SKM-1 treated with dmso at 0.1 percent for 144 hours (cell line): ENCODE results near the gene GOLGA5.
"Not testable (repeated sequence)": the region's sequence is repeated elsewhere in the genome, so short reads cannot be mapped to it uniquely, and the experiment has no call there.

Source experiments
- DNase-seq: peaks from one replicate; lab custom pipeline; 2025; ENCODE audit not compliant: unreplicated experiment; lab: John Stamatoyannopoulos, UW

Gene GOLGA5

GRCh38 chr14:92775292-92775691 lies 18.8 kb upstream of the GOLGA5 start:
- not testable (repeated sequence) for DNase-seq

GRCh38 chr14:92778868-92779565 lies 15.1 kb upstream of the GOLGA5 start:
- not testable (repeated sequence) for DNase-seq

DNA sequence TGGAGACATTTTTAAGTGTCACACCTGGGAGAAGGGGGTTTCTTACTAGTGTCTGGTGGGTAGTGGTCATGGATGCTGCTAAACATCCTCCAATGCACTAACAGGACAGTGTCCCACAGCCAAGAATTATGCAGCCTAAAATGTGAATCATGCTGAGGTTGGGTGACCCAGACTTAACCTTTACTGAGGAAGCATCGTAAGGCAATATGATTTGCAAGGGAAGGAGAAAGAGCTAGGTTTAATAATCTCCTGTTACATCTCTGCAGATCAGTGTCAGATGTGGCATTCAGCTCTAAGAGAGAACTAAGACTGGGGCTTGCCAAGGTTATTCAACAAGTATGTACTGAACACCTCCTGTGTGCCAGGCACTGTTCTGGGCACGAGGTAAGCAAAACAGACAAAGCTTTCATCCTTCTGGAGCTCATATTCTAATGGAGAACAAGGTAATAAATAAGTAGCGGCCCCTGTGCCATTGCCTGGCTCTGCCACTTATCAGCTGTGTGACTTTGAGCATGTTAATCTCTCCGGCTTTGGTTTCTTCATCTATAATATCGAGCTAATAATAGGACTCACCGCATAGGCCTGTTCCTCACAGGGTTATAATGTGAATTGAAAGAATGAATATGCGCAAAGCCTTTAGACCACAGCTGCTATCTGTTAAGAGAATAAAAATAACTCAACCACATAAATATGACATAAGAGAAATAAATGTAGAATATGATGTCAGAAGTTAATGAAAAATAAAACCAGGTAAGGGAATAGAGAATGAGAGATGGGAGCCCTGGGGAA lies 13.5 kb upstream of the GOLGA5 start:
- DNase-seq = no peak

- no peak for DNase-seq
Observed at GRCh38 chr14:92781350-92781749, 12.8 kb upstream of the GOLGA5 start.

GRCh38 chr14:92783813-92784431 lies 10.2 kb upstream of the GOLGA5 start:
- DNase-seq = peak; percentile 41

DNA sequence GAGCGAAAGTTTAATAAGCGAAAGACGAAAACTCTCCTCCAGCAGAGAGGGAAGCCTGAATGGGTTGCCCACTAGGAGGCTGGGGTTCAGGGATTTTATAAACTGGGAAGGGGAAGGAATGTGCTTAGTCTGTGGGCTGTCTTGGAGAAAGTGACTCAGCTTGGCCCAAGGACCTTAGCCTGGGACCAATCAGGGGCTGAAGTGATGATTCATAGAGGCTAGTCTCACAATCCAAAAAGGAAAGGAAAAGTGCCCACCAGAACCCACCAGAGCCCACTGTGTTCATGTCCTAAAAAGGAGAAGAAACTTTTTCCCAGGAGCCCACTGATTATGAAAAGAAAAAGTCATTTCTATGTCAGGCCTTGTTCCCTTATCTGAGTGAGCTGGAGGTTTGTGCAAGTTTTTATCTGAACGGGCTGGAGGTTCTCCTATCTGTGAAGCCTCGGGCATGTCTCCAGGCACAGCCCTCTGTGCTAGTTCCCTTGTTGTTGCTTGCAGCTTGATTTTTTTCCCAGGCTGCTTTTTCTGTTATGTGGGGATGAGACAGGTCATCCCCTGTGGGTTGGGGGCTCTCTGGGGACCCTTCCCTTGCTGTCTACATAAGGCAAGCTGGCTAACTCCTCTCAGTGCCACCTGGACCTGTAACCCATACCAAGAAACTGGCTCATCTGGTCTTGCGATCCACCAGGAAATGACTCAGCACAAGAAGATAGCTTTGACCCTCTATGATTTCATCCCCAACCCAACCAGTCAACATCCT lies 8.3 kb upstream of the GOLGA5 start:
- no peak for DNase-seq

DNA sequence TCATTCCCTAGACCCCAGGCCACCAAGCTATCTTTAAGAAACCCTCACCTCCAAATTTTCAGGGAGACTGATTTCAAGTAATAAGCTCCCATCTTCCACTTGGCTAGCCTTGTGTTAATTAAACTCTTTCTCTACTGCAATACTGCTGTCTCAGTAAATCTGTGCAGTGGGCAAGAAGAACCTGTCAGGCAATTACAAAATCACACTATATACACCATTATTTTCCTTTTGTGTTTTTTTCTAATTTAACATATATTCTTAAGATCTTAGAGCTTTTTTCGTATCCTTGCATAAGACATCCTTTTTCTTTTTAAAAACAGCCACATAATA lies 7.7 kb upstream of the GOLGA5 start:
- DNase-seq = no peak

DNA sequence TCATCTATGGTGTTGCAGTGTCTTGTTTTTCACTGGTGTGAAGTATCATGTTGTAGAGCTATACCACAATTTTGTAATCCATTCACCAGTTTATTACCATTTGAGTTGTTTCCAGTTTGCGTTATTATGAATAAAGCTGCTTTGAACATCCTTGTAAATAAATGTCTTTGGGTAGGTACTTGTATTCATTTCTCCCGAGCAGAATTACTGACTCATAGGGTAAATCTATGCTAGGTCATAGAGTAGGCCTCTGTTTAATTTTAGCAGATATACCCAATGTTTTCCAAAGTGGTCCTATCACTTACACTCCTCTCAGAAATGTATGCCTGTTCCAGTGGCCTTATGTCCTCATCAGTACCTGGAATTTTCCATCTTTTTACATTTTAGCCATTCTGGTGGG lies 6.6 kb upstream of the GOLGA5 start:
- no peak for DNase-seq

- DNase-seq = no peak
Observed at GRCh38 chr14:92789457-92790089, 4.5 kb upstream of the GOLGA5 start.

DNA sequence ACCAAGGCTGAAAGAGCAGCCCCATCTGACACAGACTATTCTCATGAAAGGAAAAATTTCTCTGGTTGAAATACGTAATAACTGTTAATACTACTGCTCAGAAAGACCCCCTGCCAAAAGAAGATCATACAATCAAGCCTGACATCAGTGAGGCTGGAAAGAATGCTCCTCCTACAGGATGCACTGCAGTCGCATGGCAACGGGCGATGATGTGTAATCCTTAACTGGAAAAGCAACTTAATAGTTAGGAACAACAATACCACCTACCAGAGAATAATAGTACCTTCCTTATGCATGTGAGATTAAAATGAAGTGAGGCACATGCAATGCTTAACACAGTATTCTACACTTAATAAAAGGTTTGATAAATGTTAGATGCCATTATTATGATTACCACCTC lies 1.2 kb upstream of the GOLGA5 start:
- no peak for DNase-seq

DNA sequence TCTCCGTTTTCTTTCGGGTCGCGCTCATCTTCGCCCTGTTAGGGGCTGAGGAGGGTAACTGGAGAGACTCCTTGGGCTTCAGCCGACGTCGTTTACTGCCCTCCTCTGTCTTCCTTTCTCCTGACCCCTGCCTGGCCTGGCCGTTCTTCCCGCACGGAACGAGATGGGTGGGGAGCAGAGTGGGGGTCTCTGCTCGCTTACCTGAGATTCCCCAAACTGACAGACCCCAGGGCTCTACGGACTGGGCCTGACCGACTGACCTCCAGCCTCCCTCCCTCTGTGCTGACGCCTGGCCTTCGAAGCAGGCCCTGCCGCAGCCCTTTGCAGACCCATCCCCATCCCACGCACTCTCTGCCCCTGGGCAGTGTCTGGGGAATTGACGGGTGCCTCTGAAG lies 439 bp downstream of the GOLGA5 start:
- DNase-seq = no peak

DNA sequence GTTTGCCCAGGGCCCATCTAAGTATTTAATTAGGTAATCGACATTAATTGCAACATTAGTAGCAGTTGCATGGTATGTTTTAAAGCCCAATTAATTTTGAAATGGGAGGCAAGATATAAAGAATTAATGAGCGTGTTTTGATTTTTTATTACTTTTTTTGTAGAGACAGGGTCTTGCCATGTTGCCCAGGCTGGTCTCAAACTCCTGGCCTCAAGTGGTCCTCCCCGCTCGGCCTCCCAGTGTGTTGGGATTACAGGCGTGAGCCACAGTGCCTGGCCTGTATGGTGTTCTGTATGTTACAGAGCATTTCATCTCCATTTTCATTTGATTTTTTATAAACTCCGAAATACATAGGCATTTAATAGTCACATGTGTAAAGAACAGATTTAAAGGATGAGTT lies 856 bp downstream of the GOLGA5 start:
- no peak for DNase-seq

DNA sequence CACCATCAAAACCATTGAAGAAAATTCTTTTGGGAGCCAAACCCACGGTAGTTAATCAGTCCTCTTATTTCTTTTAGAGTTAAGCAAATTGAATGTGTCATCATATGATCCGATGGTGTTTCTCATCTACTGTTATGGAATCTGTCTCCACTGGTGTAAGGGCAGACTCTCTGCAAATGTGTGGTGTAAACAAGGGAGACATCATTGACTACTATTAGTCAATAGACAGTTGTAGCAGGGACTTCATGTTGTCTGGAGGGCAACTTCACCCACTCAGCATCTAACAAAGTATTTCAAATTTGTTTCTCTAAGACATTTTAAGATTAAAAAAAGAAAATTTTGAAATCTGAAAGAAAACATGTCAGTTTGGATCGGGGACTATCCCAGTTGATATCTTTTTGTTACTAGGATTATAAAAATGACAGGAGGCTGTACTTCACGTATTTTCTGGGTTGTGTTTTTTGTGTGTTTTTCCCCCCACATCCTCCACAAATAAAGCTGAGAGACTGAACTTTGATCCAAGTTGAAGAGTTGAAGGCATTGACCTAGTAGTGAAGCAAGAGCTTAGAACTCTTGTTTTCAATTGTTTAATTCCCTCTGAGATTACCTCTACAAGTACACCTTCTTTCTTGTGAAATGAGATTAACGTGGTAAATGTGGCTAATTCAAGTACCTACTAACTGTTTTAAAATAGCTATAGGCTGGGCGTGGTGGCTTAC lies 4.0 kb downstream of the GOLGA5 start:
- DNase-seq = no peak

GRCh38 chr14:92798811-92799210 lies 4.7 kb downstream of the GOLGA5 start:
- no peak for DNase-seq

DNA sequence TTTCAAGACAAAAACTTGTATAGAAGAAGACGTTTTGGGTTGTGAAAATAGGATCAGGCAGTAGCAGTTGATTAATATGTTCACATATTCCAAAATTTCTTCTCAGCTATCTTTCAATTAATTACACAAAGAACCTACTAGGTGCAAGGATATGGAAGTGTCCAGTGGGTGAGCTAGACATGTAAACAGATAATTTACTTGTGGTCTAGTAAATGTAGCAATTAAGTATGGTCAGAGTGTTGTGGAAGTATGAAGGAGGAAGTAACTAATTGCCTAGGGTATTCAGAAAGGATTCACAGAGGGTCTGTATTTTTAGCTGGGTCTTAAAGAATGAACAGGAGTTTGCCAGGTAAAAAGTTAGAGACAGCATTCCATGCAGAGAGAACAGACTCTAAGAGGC lies 5.9 kb downstream of the GOLGA5 start:
- DNase-seq = no peak

GRCh38 chr14:92800525-92800924 lies 6.4 kb downstream of the GOLGA5 start:
- no peak for DNase-seq

- no peak for DNase-seq
Observed at GRCh38 chr14:92801917-92802316, 7.8 kb downstream of the GOLGA5 start.

DNA sequence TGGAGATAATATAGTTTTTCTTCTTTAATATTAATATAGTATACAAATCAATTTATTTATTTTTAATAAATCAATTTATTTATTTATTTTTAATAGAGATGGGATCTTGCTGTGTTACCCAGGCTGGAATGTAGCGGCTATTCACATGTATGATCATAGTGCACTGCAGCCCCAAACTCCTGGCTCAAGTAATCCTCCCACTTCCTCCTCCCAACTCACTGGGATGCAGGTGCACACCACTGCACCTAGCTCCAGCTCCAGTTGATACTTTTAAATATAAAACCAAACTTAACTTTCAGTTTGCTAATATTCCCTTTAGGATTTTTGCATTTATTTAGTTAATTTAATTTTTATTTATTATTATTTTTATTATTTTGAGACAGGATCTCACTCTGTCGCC lies 8.6 kb downstream of the GOLGA5 start:
- no peak for DNase-seq

DNA sequence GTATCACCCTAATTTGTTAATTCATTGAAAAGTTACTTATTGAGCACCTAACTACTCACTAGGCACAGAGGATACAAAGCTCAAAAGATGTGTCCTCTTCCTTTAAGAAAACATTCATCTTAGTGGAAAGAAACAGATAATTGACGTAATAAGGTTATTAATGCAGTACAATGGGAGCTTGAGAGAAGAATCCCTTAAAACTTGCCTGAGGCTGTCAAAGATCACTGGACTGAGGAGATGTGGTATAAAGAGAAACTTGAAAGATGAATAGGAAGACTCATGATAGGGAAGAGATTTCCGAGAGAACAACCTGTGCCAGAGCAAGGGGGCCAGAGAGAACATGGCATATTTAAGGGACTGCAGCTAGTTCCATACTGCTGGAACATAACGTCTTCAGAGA lies 19.1 kb downstream of the GOLGA5 start:
- no peak for DNase-seq

DNA sequence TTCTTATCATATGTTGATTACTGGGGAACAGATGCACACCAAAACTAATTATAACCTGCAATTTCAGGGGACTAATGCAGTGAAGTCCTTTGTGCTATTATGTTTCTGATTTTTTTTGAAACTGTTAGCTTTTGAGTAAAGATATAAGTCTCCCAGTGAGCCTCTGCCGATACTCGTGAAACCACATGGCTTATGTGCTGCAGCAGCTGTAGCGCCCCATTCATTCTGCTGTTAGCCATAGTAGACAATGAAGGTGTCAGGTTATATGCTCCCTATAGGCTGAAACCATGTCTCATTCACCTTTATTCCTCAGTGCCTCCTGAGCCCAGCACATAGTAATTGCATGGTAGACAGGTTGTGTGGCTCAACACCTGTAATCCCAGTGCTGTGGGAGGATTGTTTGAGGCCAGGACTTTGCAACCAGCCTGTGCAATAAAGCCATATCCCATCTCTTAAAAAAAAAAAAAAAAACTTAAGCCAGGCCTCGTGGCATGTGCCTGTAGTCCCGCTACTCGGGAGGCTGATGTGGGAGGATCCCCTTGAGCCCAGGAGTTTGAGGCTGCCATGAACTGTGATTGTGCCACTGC lies 25.0 kb downstream of the GOLGA5 start:
- DNase-seq = no peak
